PC-3 (cell line): ENCODE results near the gene FRRS1L.

Experiments
- CTCF ChIP-seq: fragments of 300-600 bp; sonication (generic); conservative IDR thresholded peaks from 2 replicates; pipeline ENCODE4 v1.5.1; 2017; ENCODE audit warnings: antibody characterized with exemption, low read depth, mild to moderate bottlenecking, low read length
- EZH2 ChIP-seq: fragments of 300-600 bp; sonication (generic); IDR thresholded peaks from one replicate; pipeline ENCODE4 v1.6.1; 2017; ENCODE audit warnings: antibody characterized with exemption, mild to moderate bottlenecking, low read length; ENCODE audit not compliant: unreplicated experiment

GRCh38 chr9:109109967-109110328, 57.1 kb downstream of the FRRS1L start:
- TF ChIP-seq CTCF (no peak), EZH2 (no peak)
